Measurements from ENCODE around the gene PYDC1.

Gene PYDC1

DNA sequence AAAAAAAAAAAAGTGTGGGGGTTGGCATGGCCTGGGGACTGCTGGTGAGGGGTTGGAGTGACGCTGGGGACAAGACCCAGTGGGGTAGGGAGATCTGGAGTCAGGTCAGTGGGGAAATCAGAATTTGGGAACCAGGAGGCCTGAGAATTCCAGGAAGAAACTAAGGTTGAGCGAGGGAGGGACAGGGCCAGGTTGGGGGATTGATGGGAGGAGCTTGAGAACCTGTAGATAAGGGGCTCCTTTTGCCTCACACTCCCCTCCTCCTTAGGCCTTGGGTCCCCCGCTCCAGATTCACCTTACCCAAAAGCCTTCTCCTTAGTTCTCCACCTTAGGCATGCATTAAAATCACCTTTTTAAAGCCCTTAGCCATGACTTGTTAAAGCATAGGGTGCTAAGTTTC, 8.3 kb upstream of the PYDC1 start:
- Histone ChIP-seq H3F3A (ENCODE audit: low read depth) (no peaks in the 10 kb centered on the region), H3K9me2 (replicated peaks; ENCODE audit: low read depth, low read length) (no peaks in the 10 kb centered on the region), H4K20me1 (ENCODE audit: insufficient read depth, low read length, poor library complexity, severe bottlenecking) (no peaks in the 10 kb centered on the region), H3K9ac (ENCODE audit: low read depth, low read length, poor library complexity, severe bottlenecking) (no peak overlapping the region), H3K79me2 (ENCODE audit: insufficient read depth, low read length) (no peaks in the 10 kb centered on the region), H3K4me2 (ENCODE audit: low read depth, low read length, poor library complexity, severe bottlenecking) (no peak overlapping the region), H3K4me1 (ENCODE audit: insufficient read depth, low read length, poor library complexity, severe bottlenecking) (no peaks in the 10 kb centered on the region), H3K27me3 (ENCODE audit: insufficient read depth, low read length, poor library complexity, severe bottlenecking) (no peaks in the 10 kb centered on the region), H2AFZ (ENCODE audit: low read length) (no peak overlapping the region), H3K4me3 (ENCODE audit: low read length, poor library complexity, severe bottlenecking) (no peak overlapping the region), H3K36me3 (ENCODE audit: insufficient read depth, low read length) (no peaks in the 10 kb centered on the region), H3K9me3 (ENCODE audit: insufficient read depth, low read depth, low read length) (no peaks in the 10 kb centered on the region)
- TF ChIP-seq, protein P1, sequence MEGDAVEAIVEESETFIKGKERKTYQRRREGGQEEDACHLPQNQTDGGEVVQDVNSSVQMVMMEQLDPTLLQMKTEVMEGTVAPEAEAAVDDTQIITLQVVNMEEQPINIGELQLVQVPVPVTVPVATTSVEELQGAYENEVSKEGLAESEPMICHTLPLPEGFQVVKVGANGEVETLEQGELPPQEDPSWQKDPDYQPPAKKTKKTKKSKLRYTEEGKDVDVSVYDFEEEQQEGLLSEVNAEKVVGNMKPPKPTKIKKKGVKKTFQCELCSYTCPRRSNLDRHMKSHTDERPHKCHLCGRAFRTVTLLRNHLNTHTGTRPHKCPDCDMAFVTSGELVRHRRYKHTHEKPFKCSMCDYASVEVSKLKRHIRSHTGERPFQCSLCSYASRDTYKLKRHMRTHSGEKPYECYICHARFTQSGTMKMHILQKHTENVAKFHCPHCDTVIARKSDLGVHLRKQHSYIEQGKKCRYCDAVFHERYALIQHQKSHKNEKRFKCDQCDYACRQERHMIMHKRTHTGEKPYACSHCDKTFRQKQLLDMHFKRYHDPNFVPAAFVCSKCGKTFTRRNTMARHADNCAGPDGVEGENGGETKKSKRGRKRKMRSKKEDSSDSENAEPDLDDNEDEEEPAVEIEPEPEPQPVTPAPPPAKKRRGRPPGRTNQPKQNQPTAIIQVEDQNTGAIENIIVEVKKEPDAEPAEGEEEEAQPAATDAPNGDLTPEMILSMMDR (conservative IDR thresholded peaks at IDR 0.05; ENCODE audit: low read length): no peak
- TF ChIP-seq EZH2phosphoT487 (IDR thresholded peaks at IDR 0.05; ENCODE audit: borderline replicate concordance): no peak

DNA sequence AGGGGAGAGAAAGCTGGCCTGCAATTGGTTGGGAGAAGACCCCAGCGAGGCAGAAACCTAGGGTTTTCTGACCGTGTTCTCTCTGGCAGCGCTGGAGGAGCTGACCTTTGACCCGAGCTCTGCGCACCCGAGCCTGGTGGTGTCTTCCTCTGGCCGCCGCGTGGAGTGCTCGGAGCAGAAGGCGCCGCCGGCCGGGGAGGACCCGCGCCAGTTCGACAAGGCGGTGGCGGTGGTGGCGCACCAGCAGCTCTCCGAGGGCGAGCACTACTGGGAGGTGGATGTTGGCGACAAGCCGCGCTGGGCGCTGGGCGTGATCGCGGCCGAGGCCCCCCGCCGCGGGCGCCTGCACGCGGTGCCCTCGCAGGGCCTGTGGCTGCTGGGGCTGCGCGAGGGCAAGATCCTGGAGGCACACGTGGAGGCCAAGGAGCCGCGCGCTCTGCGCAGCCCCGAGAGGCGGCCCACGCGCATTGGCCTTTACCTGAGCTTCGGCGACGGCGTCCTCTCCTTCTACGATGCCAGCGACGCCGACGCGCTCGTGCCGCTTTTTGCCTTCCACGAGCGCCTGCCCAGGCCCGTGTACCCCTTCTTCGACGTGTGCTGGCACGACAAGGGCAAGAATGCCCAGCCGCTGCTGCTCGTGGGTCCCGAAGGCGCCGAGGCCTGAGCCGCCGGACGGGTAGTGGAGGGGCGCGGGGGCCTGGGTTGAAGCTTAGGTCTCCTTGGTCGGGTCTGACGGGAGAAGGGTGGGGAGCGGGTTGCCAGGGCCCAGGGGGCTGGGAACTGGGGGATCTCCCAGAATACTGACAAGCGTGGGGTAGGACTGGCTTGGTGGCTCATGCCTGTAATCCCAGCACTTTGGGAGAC, 7.4 kb upstream of the PYDC1 start:
- no peak for TF ChIP-seq EZH2phosphoT487 (IDR thresholded peaks at IDR 0.05; ENCODE audit: borderline replicate concordance)
- TF ChIP-seq, protein P1 (conservative IDR thresholded peaks at IDR 0.05; ENCODE audit: low read length): no peak
- H3K4me2 ChIP-seq (ENCODE audit: low read depth, low read length, poor library complexity, severe bottlenecking): no peak overlapping the region

DNA sequence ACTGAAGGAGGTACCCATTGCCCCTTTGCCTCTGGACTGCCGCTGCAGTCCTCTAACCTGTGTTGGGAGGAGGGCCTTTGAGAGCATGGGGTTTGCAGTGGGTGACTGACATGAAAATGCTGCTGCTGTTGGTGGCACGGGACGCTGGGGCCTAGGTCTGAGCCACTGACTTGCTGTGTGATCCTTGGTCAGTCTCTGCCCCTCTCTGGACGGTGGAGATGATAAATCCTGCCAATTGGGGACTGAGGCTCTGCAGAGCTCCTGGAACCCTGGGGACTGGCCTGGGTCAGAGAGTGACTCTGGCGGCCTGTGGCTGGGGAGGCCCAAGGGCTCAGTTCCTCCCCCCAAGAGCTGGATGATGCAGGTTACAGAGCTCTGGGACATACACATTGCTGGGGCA, 6.1 kb upstream of the PYDC1 start:
- TF ChIP-seq EZH2phosphoT487 (IDR thresholded peaks at IDR 0.05; ENCODE audit: borderline replicate concordance): no peak
- TF ChIP-seq, protein P1 (conservative IDR thresholded peaks at IDR 0.05; ENCODE audit: low read length): no peak
- Histone ChIP-seq H4K20me1 (ENCODE audit: insufficient read depth, low read length, poor library complexity, severe bottlenecking) (no peaks in the 10 kb centered on the region), H3K4me2 (ENCODE audit: low read depth, low read length, poor library complexity, severe bottlenecking) (no peak overlapping the region), H3K4me3 (ENCODE audit: low read length, poor library complexity, severe bottlenecking) (no peak overlapping the region), H3K9me2 (replicated peaks; ENCODE audit: low read depth, low read length) (no peaks in the 10 kb centered on the region), H3K9me3 (ENCODE audit: insufficient read depth, low read depth, low read length) (no peaks in the 10 kb centered on the region), H3K27me3 (ENCODE audit: insufficient read depth, low read length, poor library complexity, severe bottlenecking) (no peaks in the 10 kb centered on the region), H3K36me3 (ENCODE audit: insufficient read depth, low read length) (no peaks in the 10 kb centered on the region), H2AFZ (ENCODE audit: low read length) (no peak overlapping the region), H3K9ac (ENCODE audit: low read depth, low read length, poor library complexity, severe bottlenecking) (no peak overlapping the region), H3F3A (ENCODE audit: low read depth) (no peaks in the 10 kb centered on the region), H3K4me1 (ENCODE audit: insufficient read depth, low read length, poor library complexity, severe bottlenecking) (no peaks in the 10 kb centered on the region), H3K79me2 (ENCODE audit: insufficient read depth, low read length) (no peaks in the 10 kb centered on the region)

More for the DNA sequence above, 7.4 kb upstream of the PYDC1 start:
- H3K9me2 ChIP-seq (replicated peaks; ENCODE audit: low read depth, low read length): no peaks in the 10 kb centered on the region
- no peaks in the 10 kb centered on the region for H3K36me3 ChIP-seq (ENCODE audit: insufficient read depth, low read length)
- no peaks in the 10 kb centered on the region for H3K9me3 ChIP-seq (ENCODE audit: insufficient read depth, low read depth, low read length)
- H3K27me3 ChIP-seq (ENCODE audit: insufficient read depth, low read length, poor library complexity, severe bottlenecking): no peaks in the 10 kb centered on the region
- H3K79me2 ChIP-seq (ENCODE audit: insufficient read depth, low read length): no peaks in the 10 kb centered on the region
- no peaks in the 10 kb centered on the region for H4K20me1 ChIP-seq (ENCODE audit: insufficient read depth, low read length, poor library complexity, severe bottlenecking)
- H3K4me3 ChIP-seq (ENCODE audit: low read length, poor library complexity, severe bottlenecking): no peak overlapping the region
- H3K9ac ChIP-seq (ENCODE audit: low read depth, low read length, poor library complexity, severe bottlenecking): no peak overlapping the region
- H2AFZ ChIP-seq (ENCODE audit: low read length): no peak overlapping the region
- H3F3A ChIP-seq (ENCODE audit: low read depth): no peaks in the 10 kb centered on the region
- no peaks in the 10 kb centered on the region for H3K4me1 ChIP-seq (ENCODE audit: insufficient read depth, low read length, poor library complexity, severe bottlenecking)
